AG09319 (cell line): ENCODE data around the gene NXNL2.
A peak's percentile ranks its signal among the peaks of the same experiment; 100 is the strongest.

ENCODE experiments used
- DNase-seq: peaks from one replicate; pipeline ENCODE4 v3.0.0-alpha.2; 2010; ENCODE audit warnings: low read depth; ENCODE audit errors: extremely low read depth
- TF ChIP-seq, protein P1 (sequence below): IDR thresholded peaks from 2 replicates; pipeline ENCODE4 v1.5.1; 2011; ENCODE audit warnings: low read depth, mild to moderate bottlenecking, inconsistent platforms, low read length, moderate library complexity

NXNL2 gene

DNA sequence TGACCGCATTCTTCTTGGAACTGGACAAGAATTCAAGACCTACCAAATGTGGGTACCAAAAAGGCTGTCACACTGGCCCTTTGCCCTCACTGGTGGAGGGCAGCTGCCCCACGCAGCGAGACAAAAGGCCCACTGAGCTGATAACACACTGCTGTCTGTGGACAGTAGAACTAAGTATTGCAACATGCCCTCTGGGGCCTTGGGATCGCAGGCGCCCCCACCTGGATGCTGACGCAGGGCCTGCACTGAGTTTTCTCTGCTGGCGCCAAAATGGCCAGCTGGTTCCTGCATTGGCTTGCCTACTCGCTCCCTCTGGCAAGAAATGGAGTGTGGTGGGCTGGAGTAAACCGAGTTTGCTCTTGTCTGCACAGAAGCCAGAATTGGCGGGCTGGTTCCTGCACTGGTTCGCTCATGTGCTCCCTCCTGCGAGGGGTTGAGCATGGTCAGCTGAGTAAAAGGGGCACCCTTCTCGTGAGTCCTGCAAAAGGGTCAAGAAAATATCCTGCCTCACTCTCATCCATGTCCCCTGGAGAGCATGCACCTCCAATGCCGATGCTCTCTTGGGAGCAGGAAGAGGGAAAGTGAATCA, 55.7 kb downstream of the NXNL2 start:
- no peak for DNase-seq
- TF ChIP-seq, protein P1, sequence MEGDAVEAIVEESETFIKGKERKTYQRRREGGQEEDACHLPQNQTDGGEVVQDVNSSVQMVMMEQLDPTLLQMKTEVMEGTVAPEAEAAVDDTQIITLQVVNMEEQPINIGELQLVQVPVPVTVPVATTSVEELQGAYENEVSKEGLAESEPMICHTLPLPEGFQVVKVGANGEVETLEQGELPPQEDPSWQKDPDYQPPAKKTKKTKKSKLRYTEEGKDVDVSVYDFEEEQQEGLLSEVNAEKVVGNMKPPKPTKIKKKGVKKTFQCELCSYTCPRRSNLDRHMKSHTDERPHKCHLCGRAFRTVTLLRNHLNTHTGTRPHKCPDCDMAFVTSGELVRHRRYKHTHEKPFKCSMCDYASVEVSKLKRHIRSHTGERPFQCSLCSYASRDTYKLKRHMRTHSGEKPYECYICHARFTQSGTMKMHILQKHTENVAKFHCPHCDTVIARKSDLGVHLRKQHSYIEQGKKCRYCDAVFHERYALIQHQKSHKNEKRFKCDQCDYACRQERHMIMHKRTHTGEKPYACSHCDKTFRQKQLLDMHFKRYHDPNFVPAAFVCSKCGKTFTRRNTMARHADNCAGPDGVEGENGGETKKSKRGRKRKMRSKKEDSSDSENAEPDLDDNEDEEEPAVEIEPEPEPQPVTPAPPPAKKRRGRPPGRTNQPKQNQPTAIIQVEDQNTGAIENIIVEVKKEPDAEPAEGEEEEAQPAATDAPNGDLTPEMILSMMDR = no peak

DNA sequence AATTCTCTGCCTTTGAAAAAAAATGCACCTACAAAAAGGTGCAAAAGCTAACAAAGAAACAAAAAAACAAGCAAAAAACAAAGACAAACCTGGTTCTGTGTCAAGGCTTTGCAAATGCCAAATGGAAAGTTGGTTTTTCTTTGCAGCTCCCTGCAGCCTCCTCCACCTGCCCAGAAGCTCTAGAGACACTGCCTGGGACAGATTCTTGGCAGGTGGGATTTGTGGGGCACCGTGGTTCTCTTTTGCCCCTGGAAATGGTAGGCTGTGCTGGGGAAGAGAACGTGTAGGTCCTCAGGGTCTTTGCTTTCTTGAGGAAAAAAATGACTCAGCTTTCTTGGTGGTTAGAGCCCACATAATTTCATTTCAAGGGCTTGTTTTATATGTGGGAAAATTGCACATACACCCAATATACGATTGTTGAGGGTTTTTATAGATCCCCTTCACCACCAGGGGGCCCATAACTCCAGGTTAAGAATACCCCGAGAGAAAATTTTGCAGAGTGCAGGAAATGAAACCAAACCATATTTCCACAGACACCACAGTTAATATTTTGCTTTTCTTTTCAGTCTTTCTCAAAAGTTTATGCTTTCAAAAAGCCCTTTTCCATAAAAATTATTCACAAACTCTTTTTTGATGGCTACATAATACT, 58.7 kb downstream of the NXNL2 start:
- DNase-seq = no peak
- TF ChIP-seq, protein P1 = peak; percentile 61
